Peyer's patch (tissue), 4 donors: ENCODE data around the gene SKAP1.

Experiments used
- CTCF ChIP-seq, 6 experiments: fragments of 450-650 bp in 4 of 6; fragments of 200-600 bp in 2 of 6; sonication (generic) in 1 of 6; IDR thresholded peaks; one replicate each; pipeline ENCODE4 v1.5.1; 2017 to 2019; ENCODE audit warnings: antibody characterized with exemption in 6 of 6, mild to moderate bottlenecking in 3 of 6, moderate library complexity in 1 of 6
- POLR2A ChIP-seq, 2 donors: fragments of 450-650 bp; IDR thresholded peaks; one replicate each; pipeline ENCODE4 v1.5.1; 2017; ENCODE audit warnings: antibody characterized with exemption in 2 of 2, mild to moderate bottlenecking in 2 of 2, moderate library complexity in 2 of 2

- TF ChIP-seq CTCF (IDR thresholded peaks at IDR 0.05) (no peak), POLR2A (IDR thresholded peaks at IDR 0.05) (no peak)
These were observed 278.8 kb downstream of the SKAP1 start for GRCh38 chr17:48151220-48151619.
